HG03378 (cell line): ENCODE results near the gene PHF21A.

Experiments
- ATAC-seq: cut with Tn5 transposase; IDR thresholded peaks from one replicate; pipeline ENCODE4 v1.9.1; 2021; ENCODE audit warnings: mild to moderate bottlenecking, moderate library complexity; ENCODE audit not compliant: unreplicated experiment

PHF21A gene

DNA sequence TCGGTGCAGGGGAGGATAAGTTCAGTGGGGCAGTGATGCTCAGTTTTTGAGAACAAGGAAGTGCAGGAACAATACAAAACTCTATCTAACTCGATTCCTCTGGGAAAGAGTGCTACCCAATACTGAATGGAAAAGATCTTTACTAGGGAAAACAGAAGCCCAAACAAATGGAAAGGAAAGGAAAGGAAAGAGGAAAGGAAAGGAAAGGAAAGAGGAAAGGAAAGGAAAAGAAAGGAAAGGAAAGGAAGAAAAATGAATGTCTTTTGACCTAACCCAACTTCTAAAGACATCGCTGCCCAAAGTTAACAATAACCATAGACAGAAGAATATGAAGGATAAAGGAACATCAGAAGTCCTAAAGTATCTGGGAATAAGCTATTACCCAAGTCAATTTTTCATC, 41.6 kb downstream of the PHF21A start:
- no peak for ATAC-seq

DNA sequence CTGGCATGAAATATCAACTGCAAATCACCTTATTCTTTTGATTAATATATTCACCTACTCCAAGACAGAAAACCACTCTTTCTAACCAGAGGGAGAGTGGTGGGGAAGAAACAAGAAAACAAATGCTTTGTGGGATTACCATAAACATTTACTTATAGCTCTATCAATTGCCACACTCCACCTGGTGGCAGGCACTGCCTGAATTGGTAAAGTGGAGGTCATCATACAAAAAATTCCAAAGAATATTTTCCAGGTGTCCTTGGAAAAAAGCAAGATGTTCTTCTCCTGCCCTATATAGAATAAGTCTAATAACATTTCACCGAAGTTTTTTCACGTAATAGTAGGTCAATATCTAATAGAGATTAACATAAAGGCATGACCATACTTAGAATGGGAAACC, 45.3 kb downstream of the PHF21A start:
- no peak for ATAC-seq

DNA sequence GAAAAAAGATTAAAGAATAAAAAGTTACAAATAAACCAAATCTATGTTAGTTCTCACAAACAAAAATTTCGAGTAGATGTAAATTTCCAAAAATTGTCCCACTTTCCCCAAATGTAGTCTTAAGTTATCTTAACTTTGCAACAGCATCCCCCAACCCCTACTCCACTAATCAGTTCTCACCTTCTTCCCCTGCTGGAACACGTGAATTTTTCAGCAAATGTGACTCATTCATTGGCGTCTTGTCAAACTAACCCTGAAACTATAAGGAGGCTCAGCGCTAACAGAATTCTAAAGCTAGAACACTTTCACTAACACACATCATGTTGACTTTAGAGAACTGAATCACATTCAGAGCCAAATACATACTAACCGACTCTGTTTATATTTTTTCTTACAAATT, 46.1 kb downstream of the PHF21A start:
- ATAC-seq, result no peak

DNA sequence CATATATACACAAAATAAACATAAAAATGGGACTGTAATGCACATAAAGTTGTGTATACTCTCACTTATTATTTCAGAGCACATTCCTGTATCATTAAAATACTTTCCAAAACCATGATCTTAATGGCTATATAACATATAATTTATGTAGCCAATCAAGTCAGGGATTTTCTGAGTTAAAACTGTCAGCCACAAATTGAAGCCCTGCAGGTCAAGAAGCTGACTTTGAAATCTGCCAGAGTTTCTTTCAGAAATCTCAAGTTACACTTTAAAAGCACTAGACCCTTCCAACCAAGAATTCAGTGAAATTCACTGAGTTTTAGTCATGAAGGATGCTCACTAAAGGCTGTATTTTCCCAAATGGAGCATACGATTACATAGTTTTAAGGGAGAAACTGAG, 47.6 kb downstream of the PHF21A start:
- no peak for ATAC-seq

DNA sequence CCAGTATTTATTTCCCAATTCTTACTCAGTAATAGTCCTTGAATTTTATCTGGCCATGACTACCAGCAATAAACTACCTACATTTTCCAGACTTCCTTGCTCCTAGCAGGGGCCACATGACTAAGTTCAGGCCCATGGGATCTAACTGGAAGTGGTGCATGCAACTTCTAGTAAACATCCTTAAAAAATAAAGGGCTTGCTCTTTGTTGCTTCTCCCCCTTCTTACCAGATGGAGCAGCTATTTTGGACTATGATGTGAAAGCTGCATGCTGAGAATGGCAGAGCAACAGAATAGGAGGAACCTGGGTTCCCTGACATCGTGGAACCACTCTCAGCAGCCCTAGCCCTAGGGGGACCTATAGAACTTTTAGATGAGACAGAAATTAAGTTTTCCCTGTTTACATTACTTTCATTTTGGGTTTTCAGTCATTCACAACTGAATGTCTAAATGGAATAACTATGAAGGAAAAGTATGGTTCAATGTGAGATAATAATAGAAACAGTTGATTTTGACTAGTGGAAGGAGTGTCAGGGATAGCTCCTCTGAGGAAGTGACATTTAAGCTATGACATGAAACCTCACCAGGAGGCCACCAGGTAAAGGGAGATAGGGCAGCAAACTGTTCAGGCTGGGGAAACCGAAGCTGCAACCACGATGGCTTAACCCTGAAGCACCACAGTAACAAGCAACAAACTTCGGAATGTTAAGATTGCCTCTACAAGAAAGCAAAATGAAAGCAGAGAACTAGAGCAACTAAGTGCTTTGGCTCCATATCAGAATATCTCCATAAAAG, 48.9 kb downstream of the PHF21A start:
- ATAC-seq, result no peak

DNA sequence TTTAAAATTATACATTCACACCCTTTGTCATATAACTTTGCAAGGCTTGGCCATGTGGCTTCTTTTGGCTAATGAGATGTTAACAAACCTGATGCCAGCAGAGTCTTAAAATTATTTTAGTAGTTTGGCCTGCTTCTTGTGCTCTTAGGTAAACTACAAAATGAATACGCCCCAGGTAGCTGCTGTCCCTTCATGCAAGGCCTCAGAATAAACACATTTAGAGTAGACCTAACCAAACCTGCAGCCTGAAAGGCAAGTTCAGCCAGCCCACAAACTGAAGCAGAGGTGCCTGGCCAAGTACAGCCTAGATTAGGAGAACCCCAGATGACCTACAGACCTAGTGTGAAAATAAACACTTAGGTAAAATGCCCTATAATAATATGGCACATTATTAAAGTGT, 50.2 kb downstream of the PHF21A start:
- no peak for ATAC-seq

DNA sequence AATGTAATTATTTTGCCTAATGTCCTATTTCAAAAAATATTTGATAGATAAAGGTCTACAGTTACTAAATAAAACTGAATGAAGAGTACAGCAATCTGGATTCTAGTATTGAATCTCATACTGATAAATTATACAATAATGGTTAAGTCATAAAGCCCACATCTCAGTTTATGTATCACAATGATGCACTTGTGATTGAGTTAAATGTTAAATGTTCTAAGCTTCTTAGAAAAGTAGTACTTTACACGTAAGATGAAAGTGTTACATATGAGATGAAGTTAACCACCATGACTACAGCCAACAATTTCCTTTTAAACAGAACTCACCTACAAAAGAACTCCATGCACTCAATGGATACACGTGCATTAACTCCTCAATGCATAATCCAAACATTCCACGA, 51.7 kb downstream of the PHF21A start:
- no peak for ATAC-seq

DNA sequence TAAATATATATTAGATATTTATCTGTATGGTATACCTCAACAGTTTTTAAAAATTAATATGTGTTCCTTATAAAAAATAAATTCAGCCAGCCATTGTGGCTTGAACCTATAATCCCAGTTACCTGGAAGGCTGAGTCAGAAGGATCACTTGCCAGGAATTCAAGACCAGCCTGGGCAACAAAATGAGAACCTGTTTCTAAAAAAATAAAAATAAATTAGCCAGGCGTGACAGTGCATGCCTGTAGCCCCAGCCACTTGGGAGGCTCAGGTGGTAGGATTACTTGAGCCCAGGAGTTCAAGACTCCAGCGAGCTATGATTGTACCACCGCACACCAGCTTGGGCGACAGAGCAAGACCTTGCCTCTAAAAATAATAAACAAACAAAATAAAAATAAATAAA, 54.9 kb downstream of the PHF21A start:
- no peak for ATAC-seq

DNA sequence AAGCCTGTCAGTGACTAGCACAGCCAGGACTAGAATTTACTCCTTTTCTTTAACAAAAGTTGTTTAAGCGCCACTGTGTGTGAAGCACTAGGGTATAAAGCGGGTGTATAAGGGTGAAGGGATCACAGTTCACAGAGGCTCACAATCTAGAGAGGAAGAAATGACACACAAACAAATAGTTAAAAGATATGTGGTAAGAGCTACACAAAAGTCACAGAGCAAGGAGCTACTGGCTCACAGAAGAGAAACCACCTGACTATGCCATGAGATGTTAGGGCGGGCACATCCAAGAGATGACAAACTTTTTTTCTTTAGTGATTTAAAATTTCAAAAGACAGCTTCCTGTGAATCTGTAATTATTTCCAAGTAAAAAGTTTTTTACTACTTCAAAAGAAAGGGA, 55.6 kb downstream of the PHF21A start:
- no peak for ATAC-seq

DNA sequence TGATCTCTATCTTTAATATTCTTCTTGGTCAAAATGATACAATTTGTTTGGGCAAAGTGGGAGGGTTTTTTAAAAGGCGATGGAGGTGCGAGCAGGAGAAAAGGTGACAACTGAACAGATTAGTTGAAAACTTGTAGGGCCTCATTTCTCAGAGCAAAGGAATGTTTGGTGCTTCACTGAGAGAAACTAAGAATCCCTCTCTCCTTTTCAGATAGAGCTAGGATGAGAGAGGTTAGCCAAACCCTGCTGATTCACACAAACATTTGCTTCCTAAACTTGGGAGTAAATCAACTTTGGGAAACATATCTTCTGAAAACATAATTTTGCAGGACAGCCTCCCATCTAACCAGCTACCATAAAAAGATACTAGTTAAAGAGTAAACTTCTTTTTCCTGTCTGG, 57.0 kb downstream of the PHF21A start:
- ATAC-seq, result no peak

DNA sequence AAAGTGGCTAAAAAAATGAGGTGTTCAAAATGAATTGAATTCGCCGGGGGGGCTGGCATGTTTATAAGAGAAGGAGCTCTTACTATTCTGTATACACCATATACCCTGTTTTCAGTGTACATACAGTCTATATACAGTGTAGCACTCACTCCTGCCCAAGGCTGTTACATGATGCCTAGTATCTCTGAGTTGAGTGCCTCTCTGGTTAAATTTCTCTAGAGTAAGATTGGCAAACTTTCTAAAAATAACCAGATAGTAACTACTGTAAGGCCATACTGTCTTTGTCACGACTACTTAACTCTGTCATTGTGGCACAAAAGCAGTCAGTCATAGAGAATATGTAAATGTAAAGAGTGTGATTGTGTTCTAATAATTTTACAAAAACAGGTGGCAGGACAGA, 58.1 kb downstream of the PHF21A start:
- no peak for ATAC-seq

DNA sequence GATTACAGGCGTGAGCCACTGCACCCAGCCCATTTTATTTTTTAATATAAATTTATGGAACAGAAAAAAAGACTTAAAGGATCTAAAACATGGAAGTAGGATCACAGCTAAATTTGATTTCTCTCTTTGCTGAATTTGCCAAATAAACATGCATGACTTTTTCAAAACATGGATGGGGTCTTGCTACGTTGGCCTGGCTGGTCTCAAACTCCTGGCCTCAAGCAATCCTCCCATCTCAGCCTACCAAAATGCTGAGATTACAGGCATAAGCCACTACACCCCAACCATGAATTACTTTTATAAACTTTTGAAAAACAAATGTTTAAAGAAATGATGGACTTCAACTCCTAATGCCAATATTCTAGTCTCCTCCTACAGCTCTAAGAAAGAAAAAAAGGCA, 61.2 kb downstream of the PHF21A start:
- no peak for ATAC-seq

DNA sequence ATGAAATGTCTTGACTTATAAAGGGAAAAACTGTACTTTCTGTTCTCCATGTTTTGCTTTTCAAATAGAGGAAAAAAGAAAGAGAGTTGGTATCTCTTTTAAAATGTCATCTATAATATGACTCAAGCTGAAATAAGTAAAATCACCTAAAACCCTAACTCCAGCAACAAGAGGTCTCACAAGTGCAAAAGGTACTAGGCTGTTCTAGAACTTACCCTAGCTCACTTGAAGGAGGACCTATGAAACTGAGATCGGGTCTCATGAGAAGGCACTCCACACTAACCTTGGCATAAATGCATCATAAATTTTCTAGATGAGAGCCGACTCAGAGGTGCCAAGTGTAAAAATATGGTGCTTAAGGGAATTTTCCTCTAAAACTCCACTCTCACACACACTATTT, 63.8 kb downstream of the PHF21A start:
- no peak for ATAC-seq

DNA sequence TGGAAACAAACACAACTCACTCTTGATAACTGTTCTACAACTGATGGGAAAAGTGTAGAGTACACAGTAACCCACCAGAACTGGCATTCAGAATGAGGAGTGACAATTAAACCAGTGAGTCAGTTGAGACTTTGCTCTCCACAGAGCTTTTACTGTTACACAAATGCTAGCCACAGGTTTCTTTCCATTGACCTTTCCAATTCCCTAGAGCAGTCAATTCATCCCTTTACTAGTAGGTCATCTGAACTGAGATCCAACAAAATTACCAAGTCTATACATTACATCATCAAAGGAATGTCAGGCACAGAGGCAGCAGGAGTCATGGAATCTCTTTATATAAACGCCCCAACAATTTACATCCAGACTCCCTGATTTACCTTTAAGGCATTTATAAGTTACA, 65.9 kb downstream of the PHF21A start:
- no peak for ATAC-seq

DNA sequence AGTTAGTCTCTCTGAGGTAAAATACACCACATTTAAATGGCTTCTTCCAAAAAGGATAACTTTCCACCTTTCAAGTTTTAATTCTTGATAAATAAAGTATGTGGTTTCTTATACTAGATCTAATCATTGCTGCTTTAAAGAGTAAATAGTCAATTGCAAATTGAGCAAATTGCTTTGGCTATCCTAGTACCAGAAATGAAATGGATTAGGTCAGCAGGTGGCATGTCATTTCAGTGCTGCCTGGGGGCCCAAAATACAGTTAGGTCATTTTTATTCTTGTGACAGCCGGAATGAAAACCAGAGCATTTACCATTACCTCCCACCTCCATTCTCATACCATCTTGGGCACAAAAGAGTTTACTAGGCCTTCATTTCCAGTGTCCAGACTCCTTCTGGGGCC, 70.2 kb downstream of the PHF21A start:
- no peak for ATAC-seq

DNA sequence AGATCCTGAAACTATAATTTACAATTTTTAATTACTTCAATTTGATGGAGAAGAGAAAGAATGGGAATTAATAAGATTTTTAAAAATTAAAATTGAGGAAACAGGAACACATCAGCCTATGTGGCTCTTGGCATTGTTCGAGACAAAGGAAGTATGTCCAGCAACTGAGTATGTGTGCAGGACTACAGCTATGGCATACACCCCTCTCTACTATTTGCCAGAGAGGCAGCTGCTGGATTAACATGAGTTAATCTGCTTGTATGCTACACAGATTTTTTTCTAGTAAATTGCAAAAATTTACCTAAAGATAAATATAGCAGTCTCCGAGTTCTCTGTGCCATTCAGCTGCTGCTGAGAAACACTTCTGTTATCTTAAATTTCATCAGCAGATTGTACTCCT, 70.6 kb downstream of the PHF21A start:
- no peak for ATAC-seq

DNA sequence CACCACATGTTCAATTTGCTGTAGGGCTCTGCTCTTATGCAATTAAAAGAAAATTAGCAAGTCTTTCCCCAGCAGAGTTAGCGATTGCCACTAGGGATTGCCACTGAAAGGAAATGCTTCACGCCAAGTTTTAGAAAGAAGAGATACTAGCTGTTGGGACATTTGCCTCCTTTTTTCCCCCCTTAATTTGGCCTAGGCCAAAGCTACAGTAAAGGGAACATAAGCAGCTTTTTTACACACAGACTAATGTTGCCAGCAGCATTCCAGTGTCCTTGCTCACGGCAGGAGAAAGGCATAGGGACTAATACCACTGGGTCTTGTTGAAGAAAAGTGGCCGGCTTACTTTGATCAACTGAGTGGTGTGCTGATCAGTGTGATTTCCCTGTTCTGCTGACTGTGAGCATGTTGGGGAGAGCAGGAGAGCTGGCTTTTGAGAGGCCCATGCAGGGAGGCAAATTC, 71.2 kb downstream of the PHF21A start:
- no peak for ATAC-seq

DNA sequence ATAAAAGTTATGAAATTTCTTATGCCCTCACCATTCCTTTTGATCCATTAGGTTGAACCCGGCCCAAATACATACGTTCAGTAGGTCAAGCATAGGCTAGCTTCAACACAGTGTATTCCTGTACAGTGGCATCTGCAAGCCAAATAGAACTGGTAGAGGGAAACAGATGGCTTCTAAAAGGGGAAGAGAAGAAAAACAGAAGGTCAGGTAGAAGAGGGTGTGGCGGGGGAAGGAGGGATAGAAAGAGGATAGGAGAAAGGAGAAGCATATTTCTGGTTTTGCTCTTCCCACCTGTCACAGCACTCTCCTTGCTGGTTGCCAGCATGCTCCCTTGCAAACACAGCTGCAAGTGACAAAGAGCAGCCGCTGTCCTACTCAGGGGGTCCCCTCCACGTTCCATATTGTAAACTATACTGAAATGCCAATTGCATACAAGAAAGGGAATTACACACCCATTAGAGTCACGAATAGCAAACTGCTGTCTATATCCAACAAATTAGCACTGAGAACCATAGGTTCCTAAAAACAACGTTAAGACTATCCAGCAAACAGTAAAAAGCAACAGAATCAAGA, 71.8 kb downstream of the PHF21A start:
- ATAC-seq, result no peak

DNA sequence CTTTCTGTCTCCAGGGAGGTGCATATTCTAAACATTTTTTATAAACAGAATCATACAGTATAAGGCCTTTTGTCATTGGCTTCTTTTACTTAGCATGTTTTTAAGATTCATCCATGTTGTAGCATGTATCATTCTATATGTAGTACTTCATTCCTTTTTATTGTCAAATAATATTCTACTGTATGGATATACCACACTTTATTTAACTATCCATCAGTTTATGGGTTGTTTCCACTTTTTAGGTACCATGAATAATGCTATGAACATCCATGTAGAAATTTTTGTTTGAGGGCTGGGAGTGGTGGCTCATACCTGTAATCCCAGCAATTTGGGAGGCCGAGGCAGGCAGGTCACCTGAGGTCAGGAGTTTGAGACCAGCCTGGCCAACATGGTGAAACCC, 73.1 kb downstream of the PHF21A start:
- ATAC-seq, result no peak

DNA sequence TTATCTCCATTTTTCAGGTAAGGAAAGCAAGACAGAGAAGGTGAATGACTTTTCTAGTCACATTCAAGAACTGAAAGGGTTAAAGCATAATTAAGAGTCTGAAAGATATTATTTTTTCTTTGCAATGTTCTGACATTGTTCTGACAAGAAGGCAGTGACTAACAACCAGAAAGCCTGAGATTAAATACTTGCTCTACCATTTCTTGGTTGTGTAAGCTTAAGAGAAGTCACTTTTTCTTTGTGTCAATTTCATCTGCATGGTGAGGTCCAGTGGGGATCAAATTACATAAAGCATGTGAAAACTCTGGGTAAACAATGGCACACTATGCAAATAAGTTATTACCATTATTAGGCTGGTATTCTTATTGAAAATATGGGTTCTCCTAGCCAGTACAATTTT, 73.7 kb downstream of the PHF21A start:
- ATAC-seq, result no peak

DNA sequence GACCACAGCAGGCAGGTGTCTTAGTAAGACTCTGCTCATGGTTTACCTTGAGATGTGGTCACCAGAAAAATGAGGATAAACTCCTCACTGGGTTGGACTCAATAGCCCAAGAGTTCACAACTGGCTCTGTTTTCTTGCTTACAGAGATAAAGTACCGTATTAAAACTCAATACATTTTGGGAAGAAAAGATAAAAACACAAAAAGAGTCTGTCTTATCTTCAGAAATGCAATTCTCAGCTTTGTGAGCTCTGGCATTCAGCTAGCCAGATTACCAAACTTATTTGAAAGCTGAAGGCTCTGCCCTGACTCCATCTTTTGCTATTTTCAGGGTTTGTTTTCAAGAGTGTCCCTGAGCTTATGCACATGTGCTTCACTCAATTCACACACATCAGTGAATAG, 75.4 kb downstream of the PHF21A start:
- no peak for ATAC-seq

DNA sequence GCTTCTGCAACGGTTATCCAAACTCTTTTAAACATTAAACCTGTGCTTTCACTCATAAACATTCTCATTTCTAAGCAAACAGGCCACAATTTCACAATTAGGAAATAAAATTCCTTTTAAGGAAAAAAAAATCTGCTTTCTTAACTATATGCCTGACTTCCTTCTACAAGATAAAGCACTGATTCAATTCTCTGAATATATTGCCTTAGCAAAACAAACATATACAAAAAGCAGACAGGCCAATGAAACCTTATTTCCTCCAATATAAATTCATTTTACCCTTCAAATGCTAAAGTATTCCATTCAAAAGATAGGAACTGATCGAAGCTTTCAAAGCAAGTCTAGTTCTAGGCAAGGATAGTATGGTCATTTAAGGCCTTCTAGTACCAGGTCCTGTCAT, 76.7 kb downstream of the PHF21A start:
- ATAC-seq, result no peak

DNA sequence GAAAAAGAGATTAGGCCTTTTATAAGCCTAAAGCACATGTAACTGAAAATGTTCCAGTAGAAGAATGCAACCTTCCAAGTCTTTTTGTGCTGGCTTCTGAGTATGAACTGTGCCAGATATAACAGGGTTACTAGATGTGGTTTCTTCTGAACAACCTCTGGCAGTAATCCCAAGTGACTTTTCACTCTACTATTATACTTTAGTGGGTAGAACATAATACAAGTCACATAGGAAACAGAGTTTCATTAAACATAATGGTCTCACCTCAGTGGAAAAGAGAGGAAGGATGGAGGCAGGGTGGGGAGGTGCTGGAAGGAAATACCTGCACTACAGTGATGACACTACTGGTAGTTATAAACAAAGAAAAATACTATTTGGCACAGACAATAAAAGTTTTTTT, 81.3 kb downstream of the PHF21A start:
- ATAC-seq, result no peak
